ENCODE measurements around the gene IL37.
"Not testable (repeated sequence)": the region's sequence is repeated elsewhere in the genome, so short reads cannot be mapped to it uniquely, and the experiment has no call there.

Gene IL37

DNA sequence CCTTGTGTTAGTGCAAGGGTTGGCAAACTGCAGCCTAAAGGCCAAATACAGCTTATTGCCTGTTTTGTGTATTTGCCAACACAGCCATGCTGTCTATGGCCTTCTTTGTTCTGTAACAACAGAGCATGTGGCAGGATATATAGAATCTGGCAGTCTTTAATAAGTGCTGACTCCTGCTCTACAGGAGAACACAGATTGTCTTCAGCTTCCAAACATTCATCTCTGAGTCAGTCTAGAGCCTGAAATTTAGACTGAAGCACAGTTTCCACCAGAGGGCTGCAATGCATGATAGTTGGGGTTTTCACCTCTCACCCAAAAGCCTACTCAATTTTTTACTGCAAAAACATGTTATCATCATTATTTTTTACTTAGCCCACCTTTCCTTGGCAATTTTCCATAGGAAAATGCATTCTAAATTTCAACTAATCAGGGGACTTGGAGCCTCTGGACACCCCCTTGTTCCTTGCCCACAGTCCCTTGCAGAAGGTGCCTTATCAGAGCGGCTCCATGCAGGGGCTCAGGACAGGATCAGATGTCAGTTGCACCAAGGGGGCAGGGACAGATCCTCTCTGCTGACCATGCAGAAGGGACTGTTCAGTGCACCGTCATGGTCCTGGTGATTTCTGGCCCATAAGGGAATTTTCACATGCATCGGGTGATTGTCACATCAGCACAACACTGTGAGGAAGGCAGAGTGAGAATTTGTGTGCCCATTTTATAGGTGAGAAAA is 12.4 kb downstream of the IL37 start:
- no peak for DNase-seq (ENCODE audit: low read depth)

DNA sequence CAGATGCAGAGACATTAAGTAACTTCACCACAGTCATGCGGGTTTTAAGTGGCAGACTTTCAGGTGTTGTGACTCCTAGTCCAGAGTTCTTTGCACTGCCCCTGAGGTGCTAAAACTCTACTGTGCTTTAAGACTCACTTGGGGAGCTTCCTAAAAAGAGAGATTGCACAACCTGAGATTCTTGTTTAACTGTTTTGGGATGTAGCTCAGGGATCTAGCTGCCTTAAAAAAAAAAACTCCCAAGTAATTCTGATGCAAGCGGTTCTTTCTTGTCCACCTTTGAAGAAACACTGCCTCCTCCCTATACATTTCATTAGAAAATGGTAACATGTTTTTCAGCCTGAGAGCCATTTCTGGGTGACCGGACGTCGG is 13.0 kb downstream of the IL37 start:
- DNase-seq (ENCODE audit: low read depth): no peak

DNA sequence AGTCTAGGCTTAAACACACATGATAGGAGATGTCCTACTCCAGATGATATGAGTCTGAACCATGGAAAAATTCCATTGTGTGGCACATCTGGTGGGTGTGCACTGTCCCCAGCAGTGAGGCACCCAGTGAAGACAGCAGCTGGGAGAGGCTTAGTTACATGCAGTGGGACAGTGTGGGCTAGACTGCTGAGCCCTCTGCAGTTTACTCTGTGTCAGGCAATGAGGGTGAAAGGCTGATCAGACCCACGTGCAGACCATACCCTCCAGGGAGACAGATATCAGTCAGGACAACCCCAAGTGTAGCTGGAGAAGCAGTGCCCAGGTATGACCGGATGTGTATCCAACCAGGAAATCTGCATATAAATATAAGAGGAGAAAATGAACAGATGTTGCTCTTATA is 13.4 kb downstream of the IL37 start:
- no peak for DNase-seq (ENCODE audit: low read depth)

DNA sequence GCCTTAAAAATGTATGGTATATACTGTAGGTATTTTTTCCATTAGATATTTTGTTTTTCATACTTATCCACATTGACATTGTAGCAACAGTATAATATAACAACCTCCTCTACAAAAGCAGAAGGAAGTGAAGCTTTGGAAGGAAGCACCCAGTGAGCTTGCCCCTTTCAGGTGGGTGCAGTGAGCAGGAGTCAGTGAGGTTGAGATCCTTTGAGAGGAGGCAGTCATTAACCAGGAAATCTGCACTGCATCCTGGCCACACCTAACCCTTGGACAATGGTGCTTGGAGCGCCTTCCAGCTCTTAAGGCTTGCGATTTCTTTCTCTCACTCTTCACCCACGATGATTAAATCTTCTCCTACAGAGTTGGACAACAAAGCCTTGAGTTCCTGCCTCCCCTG is 13.9 kb downstream of the IL37 start:
- no peak for DNase-seq (ENCODE audit: low read depth)

DNA sequence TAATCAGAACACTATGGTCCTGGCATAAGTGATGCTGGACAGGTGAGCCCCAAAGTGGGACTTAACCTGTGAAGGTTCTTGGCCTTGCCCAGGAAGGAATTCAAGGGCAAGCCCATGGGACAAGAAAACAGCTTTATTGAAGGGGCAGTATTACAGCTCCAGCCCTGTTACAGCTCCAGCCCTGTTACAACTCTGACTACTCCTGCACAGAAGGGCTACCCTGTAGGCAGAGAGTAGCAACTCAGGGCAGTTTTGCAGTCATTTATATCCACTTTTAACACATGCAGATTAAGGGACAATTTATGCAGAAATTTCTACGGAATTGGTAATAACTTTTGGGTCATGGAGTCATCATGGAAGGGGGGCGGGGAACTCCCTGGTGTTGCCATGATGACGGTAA is 15.7 kb downstream of the IL37 start:
- DNase-seq (ENCODE audit: low read depth): no peak

DNA sequence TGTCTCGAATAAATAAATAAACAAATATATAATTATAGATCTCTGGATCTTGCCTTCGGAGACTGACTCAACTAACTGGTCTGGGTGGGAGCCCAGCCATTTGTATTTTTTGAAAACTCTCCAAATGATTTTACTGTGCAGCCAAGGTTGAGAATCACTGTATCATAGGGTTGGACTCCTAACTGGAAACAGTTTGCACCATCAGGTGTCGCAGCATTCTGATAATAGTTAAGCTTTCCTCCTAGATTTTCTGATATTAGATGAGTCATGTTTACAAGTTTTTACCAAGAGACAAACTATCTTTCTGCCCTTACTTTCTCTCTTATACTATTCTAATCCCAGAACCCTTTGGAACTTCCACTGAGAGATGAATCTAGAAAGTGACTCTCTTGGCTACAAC is 16.8 kb downstream of the IL37 start:
- no peak for DNase-seq (ENCODE audit: low read depth)

DNA sequence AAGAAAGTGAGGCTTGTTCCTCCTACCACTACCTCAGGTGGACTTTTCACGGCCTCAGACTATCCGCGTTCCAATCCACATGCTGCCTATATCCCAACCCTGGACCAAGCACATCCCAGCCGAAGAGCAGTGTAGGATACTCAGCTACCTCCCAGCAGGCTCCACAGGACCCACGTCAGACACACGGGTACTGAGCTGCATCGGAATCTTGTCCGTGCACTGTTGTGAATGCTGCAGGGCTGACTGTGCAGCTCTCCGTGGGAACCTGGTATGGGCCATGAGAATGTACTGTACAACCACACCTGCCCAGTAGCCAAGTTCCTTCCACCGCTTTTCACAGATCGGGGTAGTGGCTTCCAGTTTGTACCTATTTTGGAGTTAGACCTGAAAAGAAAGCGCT is 22.3 kb downstream of the IL37 start:
- DNase-seq (ENCODE audit: low read depth): no peak

DNA sequence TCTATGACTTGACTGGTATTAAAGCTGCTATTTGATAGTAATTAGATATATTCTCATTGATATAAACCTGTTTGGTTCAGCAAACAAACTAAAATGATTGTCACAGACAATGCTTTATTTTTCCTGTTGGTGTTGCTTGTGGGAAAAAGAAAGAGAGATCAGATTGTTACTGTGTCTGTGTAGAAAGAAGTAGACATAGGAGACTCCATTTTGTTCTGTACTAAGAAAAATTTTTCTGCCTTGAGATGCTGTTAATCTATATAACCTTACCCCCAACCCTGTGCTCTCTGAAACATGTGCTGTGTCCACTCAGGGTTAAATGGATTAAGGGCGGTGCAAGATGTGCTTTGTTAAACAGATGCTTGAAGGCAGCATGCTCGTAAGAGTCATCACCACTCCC is 23.2 kb downstream of the IL37 start:
- DNase-seq (ENCODE audit: low read depth): not testable (repeated sequence)

DNA sequence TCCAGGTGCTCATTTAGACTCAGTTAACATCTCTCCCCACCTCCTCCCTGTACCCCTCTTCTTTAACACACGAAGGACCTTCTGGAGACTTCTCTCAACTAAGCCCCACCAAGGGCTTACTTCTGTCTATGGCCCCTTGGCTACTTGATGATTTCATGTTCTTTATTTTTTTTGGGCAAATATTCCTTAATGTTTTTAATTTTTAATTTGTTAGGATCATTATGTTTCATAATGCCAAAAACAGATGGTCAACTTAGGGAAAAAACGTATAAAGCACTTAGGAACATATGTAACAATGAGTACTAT is 25.9 kb downstream of the IL37 start:
- no peak for DNase-seq (ENCODE audit: low read depth)

DNA sequence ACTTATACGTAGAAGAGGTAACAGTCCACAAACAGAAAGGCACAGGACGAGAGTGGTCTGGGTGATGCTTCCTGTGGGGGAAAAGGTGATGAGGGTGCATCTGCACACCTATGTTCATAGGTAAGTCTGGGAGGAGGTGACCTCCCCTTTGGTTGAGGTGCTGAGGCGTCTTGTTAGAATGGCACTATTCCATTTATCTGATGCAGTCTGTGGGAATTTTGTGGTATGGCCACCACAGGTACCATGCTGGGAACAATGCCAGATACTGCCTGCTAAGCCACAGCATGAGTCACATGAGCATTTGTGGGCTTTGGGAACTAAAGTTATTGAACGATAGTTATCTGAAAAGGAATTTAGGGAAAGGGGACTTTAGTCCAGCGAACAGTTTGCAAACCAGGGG is 27.9 kb downstream of the IL37 start:
- no peak for DNase-seq (ENCODE audit: low read depth)

DNA sequence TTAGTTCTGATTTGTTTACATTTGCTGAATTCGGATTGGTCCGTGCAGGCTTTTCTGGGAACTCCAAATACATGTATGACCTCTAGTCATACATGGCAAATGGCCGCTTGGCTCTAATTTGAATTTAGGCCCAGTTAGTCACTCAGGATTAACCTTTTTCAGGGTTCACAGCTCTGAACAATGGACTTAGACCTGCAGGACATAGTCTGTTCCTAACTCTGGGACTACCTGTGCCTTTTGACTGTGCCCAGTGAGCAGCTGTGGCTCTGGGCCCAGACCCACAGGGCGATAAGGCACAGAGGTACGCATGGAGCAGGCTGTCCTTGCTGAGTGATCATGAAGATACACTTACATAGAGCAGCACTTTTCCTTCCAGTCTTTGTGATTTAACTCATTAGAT is 28.5 kb downstream of the IL37 start:
- no peak for DNase-seq (ENCODE audit: low read depth)

DNA sequence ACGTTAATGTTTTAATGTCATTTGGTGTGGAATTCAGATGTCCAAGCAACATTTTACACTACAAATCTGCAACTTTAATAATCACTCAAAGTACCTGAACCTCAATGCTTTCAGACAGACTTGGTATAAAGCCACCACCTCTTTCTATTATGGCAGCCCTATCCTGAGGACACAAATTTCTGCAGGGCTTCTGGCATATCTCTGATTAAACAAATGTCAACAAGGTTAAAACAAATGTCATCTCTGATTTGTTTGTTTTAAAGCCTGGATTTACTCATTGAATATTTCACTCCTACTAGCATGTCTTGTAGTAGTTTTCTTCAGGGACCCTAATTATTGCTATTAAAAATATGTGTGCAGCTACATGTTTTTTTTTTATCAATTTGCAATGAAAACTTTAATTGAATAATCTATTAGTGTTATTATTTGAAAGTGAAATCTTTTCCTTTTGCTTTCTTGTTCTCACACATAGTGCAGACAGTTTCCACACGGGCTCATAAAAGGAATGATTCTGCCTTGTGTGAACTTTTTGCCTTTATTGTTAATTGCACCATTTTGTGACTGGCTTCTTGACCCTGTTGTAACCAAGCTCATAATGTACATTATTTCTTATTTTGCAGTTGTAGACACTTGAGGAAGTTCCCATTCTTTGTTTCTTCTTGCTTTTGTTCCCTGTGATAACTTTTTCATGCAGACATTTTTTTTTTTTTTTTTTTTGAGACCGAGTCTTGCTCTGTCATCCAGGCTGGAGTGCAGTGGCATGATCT is 30.1 kb downstream of the IL37 start:
- no peak for DNase-seq (ENCODE audit: low read depth)

DNA sequence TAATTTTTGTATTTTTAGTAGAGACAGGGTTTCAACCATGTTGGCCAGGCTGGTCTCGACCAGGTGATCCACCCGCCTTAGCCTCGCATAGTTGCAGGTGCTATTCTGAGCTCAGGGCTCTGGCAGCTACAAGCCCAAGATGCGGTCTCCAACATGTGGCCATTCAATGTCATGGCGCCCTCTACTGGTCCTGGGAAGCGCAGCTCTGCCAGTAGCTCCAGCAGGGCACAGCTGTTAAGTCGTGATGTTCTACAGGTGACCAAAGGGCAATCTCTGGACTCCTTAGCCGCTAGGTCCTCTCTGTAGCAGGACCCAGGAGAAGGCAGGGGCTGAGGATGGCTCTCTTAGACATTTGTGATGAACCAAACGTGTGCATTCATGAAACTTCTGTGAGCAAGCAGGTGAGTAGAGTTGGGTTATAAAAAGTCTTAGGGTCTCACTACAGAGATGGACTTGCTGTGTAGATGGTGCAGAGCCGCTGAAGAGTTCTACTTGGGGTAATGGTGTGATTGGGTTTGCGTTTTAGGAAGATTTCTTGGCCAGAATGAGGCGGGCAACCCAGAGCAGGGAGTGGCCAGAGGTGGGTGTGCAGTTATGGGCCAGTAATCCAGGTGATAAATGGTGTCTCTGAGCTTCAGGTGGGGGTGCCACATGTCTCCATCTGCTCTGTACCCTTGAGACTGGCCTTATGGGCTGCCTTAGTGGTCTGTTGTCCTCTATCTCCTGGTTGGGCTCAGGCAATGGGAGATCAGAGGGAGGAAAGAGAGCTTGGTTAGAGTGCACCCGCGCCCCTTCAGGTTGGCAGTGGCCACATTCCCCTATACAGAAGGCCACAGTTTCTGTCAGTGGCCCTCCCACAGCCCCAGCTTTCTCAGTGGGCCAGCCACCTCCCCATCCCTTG is 31.0 kb downstream of the IL37 start:
- DNase-seq (ENCODE audit: low read depth): no peak

DNA sequence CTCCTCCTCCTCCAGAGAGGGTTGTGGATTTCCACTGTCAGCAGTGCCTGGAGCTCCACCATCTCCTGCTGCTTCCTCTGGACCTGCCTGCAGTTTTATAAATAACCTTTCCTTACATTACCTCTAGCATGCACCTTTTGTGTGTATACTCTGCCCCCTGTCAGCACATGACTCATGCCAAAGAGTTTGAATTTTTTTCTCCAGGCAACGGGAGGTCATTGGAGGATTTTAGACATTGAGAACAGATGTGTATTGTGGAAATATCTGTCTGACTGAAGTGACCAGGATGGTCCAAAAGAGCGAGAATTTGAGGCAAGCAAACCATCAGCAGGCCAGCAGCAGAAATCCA is 31.7 kb downstream of the IL37 start:
- DNase-seq (ENCODE audit: low read depth): no peak

DNA sequence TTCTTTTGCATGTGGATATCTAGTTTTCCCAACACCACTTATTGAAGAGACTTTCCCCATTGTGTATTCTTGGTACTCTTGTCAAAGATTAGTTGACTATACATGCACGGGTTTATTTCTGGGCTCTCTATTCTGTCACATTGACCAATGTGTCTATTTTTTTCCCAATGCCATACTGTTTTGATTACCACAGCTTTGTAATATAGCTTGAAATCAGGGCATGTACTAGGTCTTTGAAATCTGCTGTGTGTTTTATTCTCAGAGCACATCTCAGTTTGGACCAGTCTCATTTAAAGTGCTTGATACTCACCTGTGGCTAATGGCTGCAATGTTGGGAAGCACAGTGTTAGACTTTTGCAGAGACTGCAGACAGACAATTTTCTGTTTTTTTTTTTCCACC is 34.0 kb downstream of the IL37 start:
- DNase-seq (ENCODE audit: low read depth): no peak

DNA sequence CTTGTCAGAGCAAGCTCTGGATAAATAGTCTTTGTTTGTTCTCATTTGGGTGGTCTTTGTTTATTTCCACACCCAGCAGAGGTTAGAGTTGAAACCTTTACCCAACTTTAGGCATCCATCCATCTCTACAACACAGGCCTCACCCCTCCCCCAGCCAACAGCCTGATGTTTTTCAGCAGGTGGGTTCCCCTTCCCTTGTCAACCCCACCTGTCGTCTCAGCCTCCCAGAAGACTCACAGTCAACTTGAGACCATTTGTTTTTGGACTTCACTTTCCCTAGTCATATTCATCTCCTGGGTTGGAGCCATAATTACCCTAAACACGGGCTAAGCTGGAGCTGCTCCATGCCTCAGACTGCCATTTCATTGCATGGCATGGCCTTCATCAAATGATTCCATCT is 35.1 kb downstream of the IL37 start:
- DNase-seq (ENCODE audit: low read depth): no peak

DNA sequence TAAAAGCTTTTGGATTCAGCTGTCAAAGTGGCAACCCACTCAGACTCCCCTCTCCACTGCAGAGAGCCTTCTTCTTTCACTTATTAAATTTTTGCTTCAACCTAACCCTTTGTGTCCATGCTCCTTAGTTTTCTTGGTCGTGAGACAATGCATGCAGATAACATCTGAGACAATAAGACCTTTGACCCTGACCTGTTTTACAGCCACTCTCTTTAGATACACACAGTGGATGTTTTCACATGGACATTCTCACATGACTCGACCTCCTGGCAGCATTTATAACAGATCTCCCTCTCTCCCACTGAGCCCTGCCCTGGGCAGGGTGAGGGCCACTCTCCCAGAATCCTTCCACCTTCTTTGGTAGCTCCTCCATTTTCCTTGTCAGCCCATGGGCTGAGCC is 36.4 kb downstream of the IL37 start:
- DNase-seq (ENCODE audit: low read depth): no peak

DNA sequence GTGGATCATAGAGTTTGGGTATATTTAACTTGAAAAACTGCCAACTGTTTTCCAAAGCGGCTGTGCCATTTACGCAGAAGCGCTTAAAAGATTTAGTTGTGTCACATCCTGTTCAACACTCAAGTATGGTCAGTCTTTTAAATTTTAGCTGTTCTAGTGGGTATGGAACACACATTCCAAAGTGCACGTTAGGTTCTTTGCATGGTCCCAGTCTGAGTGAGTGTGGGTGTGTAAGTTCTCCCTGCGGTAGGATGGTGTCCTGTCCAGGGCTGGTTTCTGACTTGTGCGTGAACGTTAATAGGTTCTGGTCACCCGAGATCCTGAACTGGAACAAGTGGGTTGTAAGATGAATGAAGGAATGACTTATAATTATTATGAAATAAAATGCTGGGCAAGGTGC is 38.5 kb downstream of the IL37 start:
- no peak for DNase-seq (ENCODE audit: low read depth)

DNA sequence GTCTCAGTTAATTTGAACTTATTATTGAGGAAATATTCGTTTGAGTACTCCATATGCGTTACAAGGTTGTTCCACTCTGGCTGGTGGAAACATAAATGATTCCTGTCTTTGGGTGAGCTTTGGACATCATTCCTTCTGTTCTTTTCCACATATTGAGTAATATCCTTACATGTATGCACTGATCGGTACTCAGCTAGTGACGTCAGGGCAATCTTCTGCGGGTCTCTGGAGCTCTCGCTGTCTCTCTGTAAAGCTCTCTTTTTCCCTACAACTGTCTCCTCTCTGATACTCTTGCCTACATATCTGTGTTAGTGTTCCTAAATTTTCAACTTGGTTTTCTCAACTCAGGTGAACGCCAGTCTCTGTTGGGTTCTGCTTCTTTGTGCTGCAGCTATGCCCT is 43.4 kb downstream of the IL37 start:
- no peak for DNase-seq (ENCODE audit: low read depth)

DNA sequence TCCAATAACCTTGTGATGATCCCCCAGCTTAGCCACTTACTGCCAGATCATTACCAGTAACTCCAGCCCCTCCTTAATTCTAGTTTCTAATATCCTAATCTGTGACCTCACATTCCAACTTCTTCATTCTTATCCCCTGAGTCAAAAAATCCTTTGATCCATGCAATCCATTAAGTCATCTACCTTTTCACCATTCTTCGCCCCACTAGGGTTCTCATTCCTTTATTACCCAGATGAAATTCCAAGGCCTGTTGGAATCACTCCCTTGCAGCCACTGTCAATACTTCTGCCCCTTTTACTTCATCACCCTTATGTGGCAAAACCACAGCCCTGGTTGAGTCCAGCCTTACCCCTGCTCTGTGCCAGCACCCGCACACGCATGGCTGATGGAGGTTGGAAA is 46.5 kb downstream of the IL37 start:
- DNase-seq (ENCODE audit: low read depth): no peak

DNA sequence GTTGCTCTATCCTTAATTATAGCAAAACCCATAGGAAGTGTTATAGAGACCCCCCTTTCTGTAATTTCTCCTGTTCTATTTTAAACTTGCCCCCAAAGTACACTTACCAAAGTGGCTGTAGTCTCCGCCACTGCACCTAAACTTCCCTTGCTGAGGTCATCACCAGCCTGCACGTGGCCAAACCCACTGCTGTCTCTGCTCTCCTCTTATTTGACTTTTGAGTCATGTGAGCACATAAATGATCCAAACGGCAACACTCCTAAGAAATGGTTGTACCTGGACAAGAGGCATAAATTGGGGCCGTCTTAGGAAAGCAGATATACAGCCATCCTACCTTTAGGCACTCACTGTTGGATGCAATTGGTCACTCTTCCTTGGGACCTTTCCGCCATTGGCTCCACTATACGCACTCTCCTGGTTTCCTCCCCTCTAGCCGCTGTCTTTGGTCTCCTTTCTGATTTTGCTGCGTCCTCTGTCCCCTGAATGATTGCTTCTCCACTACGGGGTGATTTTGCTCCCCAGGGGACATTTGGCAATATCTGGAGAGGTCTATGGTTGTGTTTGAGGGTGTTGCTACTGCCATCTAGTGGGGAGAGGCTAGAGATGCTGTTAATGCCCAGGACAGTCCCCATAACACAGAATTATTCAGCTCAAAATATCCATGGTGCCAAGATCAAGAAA is 47.6 kb downstream of the IL37 start:
- DNase-seq (ENCODE audit: low read depth): peak; percentile 8

DNA sequence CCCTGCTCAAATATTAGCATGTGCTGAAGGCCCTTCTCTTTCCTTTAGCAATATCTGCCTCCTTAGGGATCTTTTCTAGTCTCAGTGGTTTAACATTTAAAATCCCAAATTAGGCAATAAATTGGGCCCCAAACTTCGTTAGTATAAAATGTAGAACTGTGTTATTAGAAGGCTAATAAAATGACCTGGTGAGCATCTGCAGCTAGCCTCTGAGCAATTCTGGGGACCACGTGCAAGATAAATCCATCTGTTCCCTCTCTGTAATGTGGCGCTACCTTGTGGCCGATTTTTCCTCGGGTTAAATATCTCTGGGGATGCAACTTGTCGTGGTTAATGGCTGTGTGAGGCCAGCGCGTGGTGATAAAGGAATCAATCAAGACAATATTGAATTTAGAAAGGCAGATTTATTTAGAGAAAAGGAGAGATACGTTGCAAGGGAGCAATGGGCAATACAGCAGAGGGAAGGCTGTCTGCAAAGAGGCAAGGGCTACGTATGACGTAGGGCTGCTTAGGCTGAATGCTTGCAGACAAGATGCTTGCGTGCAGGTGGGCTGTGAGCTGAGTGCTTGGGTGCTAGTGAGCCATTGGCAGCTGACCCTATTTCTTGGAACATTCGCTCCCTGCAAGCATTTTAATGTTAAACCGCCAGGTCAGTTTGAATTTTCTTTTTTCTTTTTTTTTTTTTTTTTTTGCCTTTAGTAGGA is 48.3 kb downstream of the IL37 start:
- no peak for DNase-seq (ENCODE audit: low read depth)

All from GM04503 (cell line).